Measurements from ENCODE around the gene ZFTA.

GRCh38 chr11:63719987-63720386, 48.6 kb downstream of the ZFTA start:
- TF ChIP-seq YY1 (IDR thresholded peaks at IDR 0.05; ENCODE audit: insufficient read depth, insufficient read length) (no peak), ZNF274 (IDR thresholded peaks at IDR 0.05; ENCODE audit: low read depth, low read length) (no peak)
